B cell (primary cell): ENCODE measurements around the gene CTSD. TPM values are rescaled to one million over a fixed set of nuclear protein-coding genes. Genes with fewer than 3 reads are reported as not detected.

Experiments
- ATAC-seq: fragments of 200-7000 bp; cut with Tn5 transposase; one replicate; pipeline ENCODE4 v1.10.0; 2021; ENCODE audit warnings: low read depth, mild to moderate bottlenecking, moderate number of reproducible peaks, moderate library complexity
- CTCF ChIA-PET: fragments of 350-600 bp; sonication (Branson Sonifier 250); formaldehyde crosslinking; loops from one replicate; lab custom pipeline; 2021; ENCODE audit warnings: antibody characterized with exemption, inconsistent platforms; lab: Charles Lee
- POLR2A ChIA-PET: fragments of 350-600 bp; sonication (Branson Sonifier 250); formaldehyde crosslinking; loops from one replicate; lab custom pipeline; 2021; ENCODE audit warnings: antibody characterized with exemption; lab: Charles Lee
- DNase-seq: peaks from one replicate; pipeline ENCODE4 v3.0.0; 2013
- H2AFZ ChIP-seq: 2 replicates; pipeline ENCODE4 v1.6.1; 2012; ENCODE audit warnings: mild to moderate bottlenecking, low read depth, low read length; ENCODE audit not compliant: insufficient read depth, poor library complexity, severe bottlenecking
- H3K27ac ChIP-seq, 2 donors: 1 replicate in 1 of 2; 2 replicates in 1 of 2; pipeline ENCODE4 v1.5.1; 2012 to 2013; ENCODE audit warnings: low read length in 2 of 2, mild to moderate bottlenecking in 2 of 2, moderate library complexity in 1 of 2
- H3K27me3 ChIP-seq, 4 experiments: fragments of 200-600 bp in 1 of 4; sonication (generic) in 1 of 4; replicated peaks in 1 of 4; 1 replicate in 2 of 4; 2 replicates in 2 of 4; pipeline versions ENCODE4 v1.6.1 to v1.7.0; 2013 to 2016; ENCODE audit warnings: low read length in 3 of 4, mild to moderate bottlenecking in 2 of 4, mixed read lengths in 1 of 4, moderate library complexity in 1 of 4; ENCODE audit not compliant: insufficient read depth in 4 of 4, control insufficient read depth in 3 of 4; ENCODE audit errors: control extremely low read depth in 1 of 4
- H3K36me3 ChIP-seq, 2 experiments: replicated peaks in 1 of 2; 1 replicate in 1 of 2; 2 replicates in 1 of 2; pipeline versions ENCODE4 v1.6.1 to v1.7.1; 2013; ENCODE audit warnings: low read length in 1 of 2; ENCODE audit not compliant: insufficient read depth in 2 of 2, control insufficient read depth in 1 of 2; ENCODE audit errors: control extremely low read depth in 1 of 2, extremely low read depth in 1 of 2
- H3K4me1 ChIP-seq, 2 donors: fragments of 200-600 bp in 1 of 2; sonication (generic) in 1 of 2; 1 replicate in 1 of 2; 2 replicates in 1 of 2; pipeline versions ENCODE4 v1.5.1 to v1.6.1; 2013 to 2017; ENCODE audit warnings: low read length in 2 of 2; ENCODE audit not compliant: control insufficient read depth in 2 of 2, insufficient read depth in 2 of 2
- H3K4me2 ChIP-seq: replicated peaks from 2 replicates; pipeline ENCODE3; 2012; ENCODE audit warnings: mild to moderate bottlenecking, low read depth, low read length; ENCODE audit not compliant: poor library complexity, severe bottlenecking
- H3K4me3 ChIP-seq, 5 experiments: fragments of 200-600 bp in 1 of 5; sonication (generic) in 1 of 5; 1 replicate in 3 of 5; 2 replicates in 2 of 5; pipeline versions ENCODE4 v1.5.1 to v1.7.0; 2011 to 2016; ENCODE audit warnings: low read length in 4 of 5, mild to moderate bottlenecking in 4 of 5, low read depth in 2 of 5, control low read depth in 1 of 5, moderate library complexity in 1 of 5; ENCODE audit not compliant: insufficient read depth in 1 of 5; ENCODE audit errors: control extremely low read depth in 1 of 5, extremely low read depth in 1 of 5
- H3K79me2 ChIP-seq: fragments of 200-600 bp; sonication (generic); one replicate; pipeline ENCODE4 v1.6.0; 2016; ENCODE audit warnings: low read length; ENCODE audit not compliant: control insufficient read depth, insufficient read depth
- H3K9ac ChIP-seq: fragments of 200-600 bp; sonication (generic); 2 replicates; pipeline ENCODE4 v1.6.1; 2017; ENCODE audit warnings: mild to moderate bottlenecking, low read length, moderate library complexity
- H3K9me3 ChIP-seq, 3 donors: one replicate each; pipeline versions ENCODE4 v1.6.1 to v1.7.1; 2013; ENCODE audit warnings: low read length in 2 of 3; ENCODE audit not compliant: control insufficient read depth in 2 of 3, insufficient read depth in 1 of 3; ENCODE audit errors: control extremely low read depth in 1 of 3
- H4K20me1 ChIP-seq: 2 replicates; pipeline ENCODE4 v1.6.0; 2012; ENCODE audit warnings: mild to moderate bottlenecking, low read length; ENCODE audit not compliant: insufficient read depth, control insufficient read depth, poor library complexity, severe bottlenecking
- H3K27ac Mint-ChIP-seq: one replicate; pipeline ENCODE4 v1.8.0; 2021; ENCODE audit warnings: mixed read lengths
- H3K27me3 Mint-ChIP-seq: one replicate; pipeline ENCODE4 v1.8.0; 2021; ENCODE audit warnings: mixed read lengths
- H3K4me1 Mint-ChIP-seq: one replicate; pipeline ENCODE4 v1.8.0; 2021; ENCODE audit warnings: mixed read lengths
- H3K4me3 Mint-ChIP-seq: one replicate; pipeline ENCODE4 v1.8.0; 2021; ENCODE audit warnings: mixed read lengths
- H3K9me3 Mint-ChIP-seq: one replicate; pipeline ENCODE4 v1.8.0; 2022; ENCODE audit warnings: mixed read lengths; ENCODE audit not compliant: insufficient read depth
- EZH2 ChIP-seq: IDR thresholded peaks from 2 replicates; pipeline ENCODE4 v1.6.1; 2012; ENCODE audit warnings: borderline replicate concordance, low read depth, mild to moderate bottlenecking, moderate library complexity, low read length; ENCODE audit not compliant: insufficient read depth, poor library complexity, severe bottlenecking
- WGBS: methylation state at CpG from one replicate; pipeline ENCODE4 v1.1.5; 2013; ENCODE audit warnings: missing lambda C conversion rate; ENCODE audit not compliant: insufficient coverage; 5-methylcytosine and 5-hydroxymethylcytosine counted together
- intact Hi-C: fragments of 100-400 bp; cut with micrococcal nuclease; formaldehyde crosslinking; loops from one replicate; pipeline ENCODE4 v1.10.0; 2022
- polyA plus RNA-seq: library from polyadenylated mRNA; depleted of rRNA; stranded (reverse); fragments of >200 nt; gene quantifications from 2 replicates; pipeline ENCODE4 v1.2.3, GENCODE V29; 2012
- total RNA-seq, 2 donors: library from RNA; stranded (reverse); fragments of 120-200 nt in 1 of 2; gene quantifications; 1 replicate in 1 of 2; 2 replicates in 1 of 2; pipeline versions ENCODE4 v1.2.3 to v1.2.4, GENCODE V29; 2013 to 2022
- TF ChIP-seq, protein P1 (sequence below): fragments of 200-600 bp; IDR thresholded peaks from one replicate; pipeline ENCODE4 v1.8.0; 2022; ENCODE audit warnings: antibody characterized with exemption, mild to moderate bottlenecking

Gene CTSD
- total and polyA plus RNA-seq, 2 donors (not counting 1 experiment from before 2014, with no cell fraction given) = 42.2 to 83.5 TPM

DNA sequence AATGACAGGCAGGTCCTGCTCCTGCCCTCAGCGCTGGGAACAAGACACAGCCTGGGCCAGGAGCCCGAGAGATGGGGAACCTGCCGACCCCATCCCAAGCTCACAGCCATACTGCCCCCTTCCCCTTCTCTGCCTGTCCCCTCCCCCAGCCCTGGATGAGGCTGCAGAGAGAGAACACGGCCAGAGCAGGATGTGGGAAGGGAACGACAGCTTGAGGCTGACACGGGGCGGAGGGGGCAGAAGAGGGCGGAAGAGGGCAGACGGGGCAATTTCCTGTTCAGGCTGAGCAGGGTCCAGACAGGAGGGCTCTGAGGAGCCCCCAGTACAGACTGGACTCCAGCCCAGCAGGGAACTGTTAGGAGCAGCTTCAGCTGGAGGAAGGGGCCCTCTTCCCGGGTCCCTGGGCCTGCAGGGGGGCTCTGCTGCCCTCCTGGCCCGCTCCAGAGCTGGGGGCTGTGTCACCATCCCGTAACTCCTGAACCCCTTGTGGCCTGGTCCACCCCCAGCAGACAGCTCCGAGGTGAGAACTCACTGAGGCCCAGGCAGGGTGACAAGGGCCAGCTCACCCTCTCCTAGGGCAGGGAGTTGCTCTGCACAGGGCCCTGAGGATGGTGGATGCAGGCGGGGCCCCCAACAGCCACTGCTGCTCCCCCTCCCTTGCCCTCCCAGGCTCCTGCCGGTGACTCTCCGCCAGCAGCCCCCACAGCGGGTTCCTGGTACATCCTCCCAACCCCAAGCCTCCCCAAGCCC lies 5.7 kb downstream of the CTSD start:
- Histone ChIP-seq H3K4me3 (no peak overlapping the region), H3K4me2 (peak overlapping the region; percentile 42), H4K20me1 (peaks cover 20% of the 10 kb centered on the region), H3K4me1 (peaks cover 10 to 37% of the 10 kb centered on the region in 2 donors), H3K79me2 (peaks cover 9% of the 10 kb centered on the region), H3K27me3 (no peaks in the 10 kb centered on the region), H3K9ac (no peak overlapping the region), H2AFZ (no peak overlapping the region), H3K27ac (no peak overlapping the region), H3K36me3 (peaks cover 0 to 8% of the 10 kb centered on the region in 2 experiments), H3K9me3 (no peaks in the 10 kb centered on the region)
- CTCF ChIA-PET = interaction anchor here (1.3 kb wide), 1 partner anchor 64 kb away, joined by 11 read pairs; no protein-coding TSS in a partner anchor
- DNase-seq (no peak), ATAC-seq (no peak)
- no peak overlapping the region for H3K27ac Mint-ChIP-seq
- intact Hi-C loops = no loop called here
- peaks cover 18% of the 10 kb centered on the region for H3K4me1 Mint-ChIP-seq
- POLR2A ChIA-PET = no interaction called here
- H3K4me3 Mint-ChIP-seq = no peak overlapping the region
- no peaks in the 10 kb centered on the region for H3K27me3 Mint-ChIP-seq
- 19% methylated on average over 16 of the region's 17 CpGs for WGBS
- H3K9me3 Mint-ChIP-seq = no peaks in the 10 kb centered on the region
- TF ChIP-seq EZH2 = no peak
- TF ChIP-seq, protein P1, sequence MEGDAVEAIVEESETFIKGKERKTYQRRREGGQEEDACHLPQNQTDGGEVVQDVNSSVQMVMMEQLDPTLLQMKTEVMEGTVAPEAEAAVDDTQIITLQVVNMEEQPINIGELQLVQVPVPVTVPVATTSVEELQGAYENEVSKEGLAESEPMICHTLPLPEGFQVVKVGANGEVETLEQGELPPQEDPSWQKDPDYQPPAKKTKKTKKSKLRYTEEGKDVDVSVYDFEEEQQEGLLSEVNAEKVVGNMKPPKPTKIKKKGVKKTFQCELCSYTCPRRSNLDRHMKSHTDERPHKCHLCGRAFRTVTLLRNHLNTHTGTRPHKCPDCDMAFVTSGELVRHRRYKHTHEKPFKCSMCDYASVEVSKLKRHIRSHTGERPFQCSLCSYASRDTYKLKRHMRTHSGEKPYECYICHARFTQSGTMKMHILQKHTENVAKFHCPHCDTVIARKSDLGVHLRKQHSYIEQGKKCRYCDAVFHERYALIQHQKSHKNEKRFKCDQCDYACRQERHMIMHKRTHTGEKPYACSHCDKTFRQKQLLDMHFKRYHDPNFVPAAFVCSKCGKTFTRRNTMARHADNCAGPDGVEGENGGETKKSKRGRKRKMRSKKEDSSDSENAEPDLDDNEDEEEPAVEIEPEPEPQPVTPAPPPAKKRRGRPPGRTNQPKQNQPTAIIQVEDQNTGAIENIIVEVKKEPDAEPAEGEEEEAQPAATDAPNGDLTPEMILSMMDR = no peak
